ENCODE data around the gene SLC8A1.

The SLC8A1 gene

DNA sequence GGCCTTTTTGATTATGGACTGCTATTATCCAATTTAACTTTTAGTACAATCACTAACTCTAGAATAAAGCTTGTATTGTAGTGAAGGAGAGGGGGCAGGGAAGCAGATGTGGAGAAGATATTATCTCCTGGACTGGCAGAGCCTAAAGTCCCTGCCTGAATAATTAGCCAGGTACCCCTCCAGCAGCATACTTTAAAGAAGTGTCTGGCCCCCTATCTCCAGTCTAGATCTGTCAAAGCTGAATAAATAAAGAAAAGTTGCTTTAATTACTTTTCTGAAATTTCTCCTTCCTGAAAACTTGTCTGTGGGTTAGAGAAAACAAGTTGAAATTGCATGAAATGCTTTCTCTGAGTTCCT, 258.2 kb downstream of the SLC8A1 start:
- no peak for DNase-seq (ENCODE audit: low read depth, low spot score)

DNA sequence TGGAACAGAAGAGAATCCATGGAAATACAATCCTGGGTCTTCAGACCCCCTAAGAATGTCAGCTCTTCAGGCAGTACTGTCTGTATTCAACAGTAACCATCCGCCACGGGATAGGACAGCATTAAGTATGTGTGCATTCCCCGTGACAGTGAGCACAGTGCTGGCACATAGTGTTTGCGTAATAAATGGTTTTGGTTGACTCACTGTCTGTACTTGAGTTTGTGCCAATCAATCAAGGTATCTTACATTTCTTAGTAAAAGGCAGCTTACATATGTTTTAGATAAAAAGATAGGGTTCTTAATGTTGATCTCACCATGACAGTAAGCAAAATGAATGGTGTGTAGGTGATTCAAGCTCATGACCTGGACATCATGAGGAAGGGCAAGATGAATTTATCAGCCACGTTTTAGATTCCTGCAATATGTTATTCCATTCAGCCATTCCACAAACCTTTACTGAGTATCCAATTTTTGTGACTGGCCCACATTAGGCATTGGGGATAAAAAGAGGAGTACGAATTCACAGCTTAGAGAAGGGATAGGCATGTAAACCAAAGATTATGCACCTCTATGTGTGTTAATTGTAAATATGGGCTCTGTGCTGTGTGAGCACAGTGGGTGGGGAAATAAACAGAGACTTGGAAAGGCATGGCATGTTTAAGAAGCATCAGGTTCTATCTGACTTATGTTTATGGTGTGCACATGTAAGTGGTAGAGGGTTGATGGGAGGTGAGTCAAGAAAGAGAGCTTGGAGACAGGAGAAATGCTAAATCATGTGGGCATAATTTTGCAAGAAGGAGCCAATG, 258.8 kb downstream of the SLC8A1 start:
- DNase-seq (ENCODE audit: low read depth, low spot score) = no peak

GRCh38 chr2:40190457-40190856, 261.4 kb downstream of the SLC8A1 start:
- DNase-seq (ENCODE audit: low read depth, low spot score) = no peak

GRCh38 chr2:40189881-40190280, 262.0 kb downstream of the SLC8A1 start:
- DNase-seq (ENCODE audit: low read depth, low spot score) = no peak

DNA sequence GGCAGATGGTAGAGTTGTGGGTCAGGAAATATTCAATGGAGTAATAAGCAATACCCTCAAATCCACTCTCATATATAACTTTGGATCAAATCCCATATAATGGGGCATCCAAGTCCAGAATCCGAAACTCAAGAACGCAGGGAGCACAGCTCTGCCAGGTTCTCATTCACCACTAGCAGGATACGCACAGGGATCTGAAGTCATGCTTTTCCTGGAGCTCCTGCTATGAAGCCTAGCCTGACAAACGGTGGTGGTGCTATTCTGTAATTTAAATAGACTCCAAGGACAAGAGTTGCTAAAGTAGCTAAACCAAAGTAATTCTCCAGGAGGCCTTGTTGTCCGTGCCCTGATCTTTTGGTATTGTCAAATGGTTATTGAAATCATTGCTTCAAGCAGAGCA, 264.8 kb downstream of the SLC8A1 start:
- no peak for DNase-seq (ENCODE audit: low read depth, low spot score)

GRCh38 chr2:40184551-40184950, 267.3 kb downstream of the SLC8A1 start:
- no peak for DNase-seq (ENCODE audit: low read depth, low spot score)

- DNase-seq (ENCODE audit: low read depth, low spot score) = no peak
Measured at GRCh38 chr2:40181855-40182254, 270.0 kb downstream of the SLC8A1 start.

DNA sequence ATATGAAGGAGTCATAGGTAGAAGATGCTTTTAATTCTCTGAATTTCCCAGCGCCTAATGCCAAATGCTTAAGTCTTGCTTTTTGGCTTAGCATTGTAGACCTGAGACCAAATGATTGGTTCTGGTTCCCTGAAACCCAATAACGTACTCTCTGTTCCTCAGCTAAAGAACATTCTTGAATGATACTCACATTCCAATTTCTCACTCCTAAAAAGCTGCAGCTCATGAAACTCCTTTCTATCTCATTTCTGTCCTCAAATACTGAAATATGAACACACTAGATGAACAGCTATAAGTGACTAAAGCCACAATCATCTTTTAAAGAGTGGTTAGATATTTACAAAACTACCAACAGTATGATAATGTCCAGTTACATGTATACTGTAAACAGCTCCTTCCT, 272.1 kb downstream of the SLC8A1 start:
- no peak for DNase-seq (ENCODE audit: low read depth, low spot score)

DNA sequence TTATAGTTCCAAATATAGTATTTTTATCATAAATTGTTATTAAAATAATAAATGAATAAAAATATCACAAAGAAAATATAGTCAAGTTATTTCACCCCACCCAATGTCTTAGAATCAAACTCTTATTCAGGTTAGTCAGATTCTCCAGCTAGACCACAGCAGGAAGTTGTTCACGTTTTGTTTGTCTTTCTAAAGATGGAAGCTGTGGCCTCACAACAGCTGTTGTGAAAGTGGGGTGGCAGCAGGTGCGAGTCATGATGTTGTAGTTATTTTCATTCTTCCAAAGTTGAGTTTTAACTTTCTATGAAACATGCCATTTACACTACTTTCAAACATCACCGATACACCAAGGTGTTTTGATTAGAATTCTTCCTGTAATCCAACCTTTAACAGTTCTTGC, 272.9 kb downstream of the SLC8A1 start:
- no peak for DNase-seq (ENCODE audit: low read depth, low spot score)

- DNase-seq (ENCODE audit: low read depth, low spot score) = no peak
Measured at GRCh38 chr2:40178171-40178778, 273.6 kb downstream of the SLC8A1 start.

DNA sequence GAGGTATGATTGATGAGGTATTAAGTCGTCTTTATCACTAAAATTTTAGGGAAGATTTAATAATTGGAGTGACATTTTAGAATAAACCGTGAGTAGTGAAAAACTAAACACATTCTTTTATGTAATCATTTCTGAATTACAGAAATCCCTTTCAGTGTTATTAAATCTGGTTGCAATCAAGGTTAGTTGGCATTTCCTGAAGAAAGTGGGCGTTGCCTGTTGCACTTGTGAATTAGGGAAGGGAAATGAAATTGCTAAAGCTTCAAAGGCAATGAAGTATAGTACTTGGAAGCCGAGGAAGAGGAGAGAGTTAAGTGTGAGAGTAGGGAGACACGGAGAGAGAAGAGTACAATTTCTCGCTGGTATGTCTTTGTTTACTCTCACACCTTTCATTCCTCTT, 274.5 kb downstream of the SLC8A1 start:
- no peak for DNase-seq (ENCODE audit: low read depth, low spot score)

DNA sequence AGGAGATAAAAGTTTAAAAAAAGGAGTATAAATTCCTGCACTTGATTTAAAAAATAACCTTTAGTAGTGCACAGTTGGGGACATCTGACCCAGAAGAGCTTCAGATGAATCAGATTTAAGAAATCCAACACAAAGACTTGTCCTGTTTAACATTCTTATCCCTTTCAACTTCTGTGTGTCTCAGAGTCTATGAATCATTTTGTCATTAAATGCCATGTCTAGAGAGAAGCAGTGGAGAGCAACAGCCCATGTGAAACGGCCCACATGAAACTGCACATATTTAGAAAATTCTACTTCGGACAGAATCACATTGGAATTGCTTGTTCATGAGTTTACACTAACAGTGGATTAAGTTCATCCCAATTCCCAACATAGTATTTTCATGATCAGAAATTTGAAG, 278.6 kb downstream of the SLC8A1 start:
- no peak for DNase-seq (ENCODE audit: low read depth, low spot score)

DNA sequence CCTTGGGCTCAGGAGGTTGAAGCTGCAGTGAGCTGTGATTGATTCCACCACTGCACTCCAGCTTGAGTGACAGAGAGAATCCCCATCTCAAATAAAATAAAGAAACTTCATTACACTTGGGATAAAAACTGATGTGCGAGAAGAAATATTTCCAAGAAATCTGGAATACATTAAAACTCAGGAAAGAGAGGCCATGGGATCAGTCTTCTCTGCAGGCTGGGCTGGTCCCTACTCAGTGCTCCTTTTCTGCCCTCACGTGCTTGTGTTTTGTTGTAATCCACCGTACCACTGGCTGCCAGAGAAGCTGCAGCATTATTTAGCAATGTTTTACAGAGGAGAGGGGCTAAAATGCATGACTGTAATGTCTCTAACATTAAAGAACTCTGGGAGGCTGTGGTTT, 282.0 kb downstream of the SLC8A1 start:
- no peak for DNase-seq (ENCODE audit: low read depth, low spot score)

GRCh38 chr2:40169430-40169829, 282.5 kb downstream of the SLC8A1 start:
- no peak for DNase-seq (ENCODE audit: low read depth, low spot score)

DNA sequence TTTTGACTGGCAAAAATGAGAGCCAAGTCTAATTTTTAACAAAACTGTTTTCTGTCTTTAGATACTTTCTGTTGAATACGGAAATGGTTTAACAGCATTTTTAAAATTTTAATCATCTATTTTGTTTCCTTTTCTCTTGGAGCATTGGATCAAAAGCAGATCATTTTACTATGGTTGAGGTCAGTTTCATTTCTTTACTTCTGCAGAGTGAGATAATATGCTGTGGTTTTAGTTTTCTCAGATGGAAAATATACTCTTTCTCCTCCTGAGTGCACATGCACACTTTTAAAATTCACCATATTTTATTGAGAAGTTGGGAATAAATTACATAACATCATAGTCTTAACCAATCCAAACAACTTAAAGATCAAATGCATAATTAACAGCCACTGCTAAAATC, 283.3 kb downstream of the SLC8A1 start:
- DNase-seq (ENCODE audit: low read depth, low spot score) = no peak

- no peak for DNase-seq (ENCODE audit: low read depth, low spot score)
Measured at GRCh38 chr2:40168032-40168431, 283.9 kb downstream of the SLC8A1 start.

DNA sequence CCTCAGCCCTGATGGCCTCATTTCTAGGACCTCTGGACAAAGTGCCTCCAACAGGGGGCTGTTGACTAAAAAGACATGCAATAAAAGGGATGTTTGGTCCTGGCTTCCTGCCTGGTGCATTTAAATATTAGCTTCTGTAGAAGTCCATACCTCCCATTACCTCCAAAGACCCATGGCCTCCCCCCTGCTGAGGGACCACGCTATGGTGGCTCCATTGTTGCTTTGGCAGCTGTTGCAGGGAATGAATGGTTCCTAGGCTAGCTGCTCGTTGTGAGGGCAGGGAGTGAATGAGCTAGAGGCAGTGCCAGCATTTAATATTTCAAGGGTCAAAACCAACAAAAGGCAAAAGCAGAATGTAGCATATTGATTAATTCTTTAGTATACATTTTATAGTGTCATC, 285.9 kb downstream of the SLC8A1 start:
- no peak for DNase-seq (ENCODE audit: low read depth, low spot score)

DNA sequence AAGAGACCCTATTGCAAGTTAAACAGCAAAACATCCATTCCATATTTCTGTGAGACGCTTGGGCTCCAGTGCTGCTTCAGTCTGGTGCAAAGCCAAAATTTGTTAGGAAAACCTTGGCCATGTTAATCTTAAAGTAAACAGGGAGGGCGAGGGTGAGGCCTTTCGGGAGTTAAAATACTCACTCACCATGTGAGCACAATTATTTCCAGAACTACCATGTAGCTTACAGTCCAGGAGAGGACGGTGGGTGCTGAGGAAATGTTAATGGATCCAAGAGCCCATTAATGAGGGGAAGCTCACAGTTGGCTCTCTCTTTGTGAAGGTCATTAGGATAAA, 286.4 kb downstream of the SLC8A1 start:
- no peak for DNase-seq (ENCODE audit: low read depth, low spot score)

- no peak for DNase-seq (ENCODE audit: low read depth, low spot score)
Measured at GRCh38 chr2:40164736-40165508, 287.0 kb downstream of the SLC8A1 start.

DNA sequence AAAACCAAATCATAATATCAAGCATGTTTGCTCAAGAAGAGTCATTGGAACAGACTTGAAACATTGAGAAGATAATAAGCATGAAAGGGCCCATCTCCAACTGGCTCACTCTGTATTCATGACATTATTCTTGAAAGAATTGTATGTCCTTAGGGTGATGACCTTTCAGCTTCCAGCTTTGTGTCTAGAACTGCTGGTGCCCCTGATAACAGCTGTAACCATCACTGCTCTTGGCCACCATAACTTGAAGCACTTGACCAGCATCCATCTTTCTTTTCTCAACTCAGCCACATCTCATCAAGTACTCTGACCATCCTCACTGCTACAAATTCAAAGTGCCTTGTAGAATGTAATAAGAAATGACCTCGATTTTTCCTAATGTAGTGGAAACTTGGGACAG, 289.9 kb downstream of the SLC8A1 start:
- DNase-seq (ENCODE audit: low read depth, low spot score) = no peak

DNA sequence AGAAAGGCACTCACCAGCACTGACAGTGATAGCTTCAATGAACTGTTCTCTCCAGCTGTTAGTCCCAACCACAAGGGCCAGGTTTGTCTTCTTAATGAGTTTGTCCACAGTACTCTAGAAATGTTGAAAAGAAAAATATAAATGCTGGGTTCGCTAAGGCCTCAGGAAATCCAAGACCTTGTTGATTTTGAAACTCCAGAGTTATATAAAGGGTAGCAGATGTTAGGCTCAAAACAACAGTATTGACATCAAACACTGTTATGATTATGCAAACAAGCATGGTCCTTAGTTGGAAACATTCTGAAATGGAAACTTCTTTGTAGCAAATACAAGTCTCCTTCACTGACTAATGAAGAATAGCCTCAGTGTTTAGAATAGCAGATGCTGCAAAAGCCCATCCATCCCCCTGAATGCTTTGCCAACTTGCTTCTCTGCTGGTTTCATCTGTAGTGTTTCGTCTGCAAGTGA, 291.1 kb downstream of the SLC8A1 start:
- DNase-seq (ENCODE audit: low read depth, low spot score) = no peak

GRCh38 chr2:40159333-40159732, 292.6 kb downstream of the SLC8A1 start:
- DNase-seq (ENCODE audit: low read depth, low spot score) = no peak

DNA sequence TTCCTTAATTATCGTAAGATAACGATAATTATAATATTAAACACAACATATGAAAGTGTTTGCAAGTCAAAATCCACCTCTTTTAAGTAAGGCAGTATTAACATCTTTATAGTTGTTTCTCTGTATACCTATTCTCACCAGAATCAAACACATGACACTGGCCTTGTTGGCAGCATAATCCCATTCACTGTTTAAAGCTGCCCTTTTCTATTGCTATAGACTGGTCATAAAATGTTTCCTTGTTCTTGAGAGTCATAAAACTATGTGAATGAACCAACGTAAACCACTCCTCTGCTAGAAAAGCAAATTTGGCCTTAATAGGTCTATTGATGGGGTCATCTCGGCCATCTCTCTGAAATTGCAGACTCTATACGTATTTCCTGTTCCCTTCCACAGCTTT, 293.1 kb downstream of the SLC8A1 start:
- no peak for DNase-seq (ENCODE audit: low read depth, low spot score)
